ENCODE data around the gene PRELP. TPM values are rescaled to one million over a fixed set of nuclear protein-coding genes. Genes with fewer than 3 reads are reported as not detected.
A peak's percentile ranks its signal among the peaks of the same experiment; 100 is the strongest.

PRELP gene
- total RNA-seq, 1 experiment from 2014 or later: 0.07 TPM

DNA sequence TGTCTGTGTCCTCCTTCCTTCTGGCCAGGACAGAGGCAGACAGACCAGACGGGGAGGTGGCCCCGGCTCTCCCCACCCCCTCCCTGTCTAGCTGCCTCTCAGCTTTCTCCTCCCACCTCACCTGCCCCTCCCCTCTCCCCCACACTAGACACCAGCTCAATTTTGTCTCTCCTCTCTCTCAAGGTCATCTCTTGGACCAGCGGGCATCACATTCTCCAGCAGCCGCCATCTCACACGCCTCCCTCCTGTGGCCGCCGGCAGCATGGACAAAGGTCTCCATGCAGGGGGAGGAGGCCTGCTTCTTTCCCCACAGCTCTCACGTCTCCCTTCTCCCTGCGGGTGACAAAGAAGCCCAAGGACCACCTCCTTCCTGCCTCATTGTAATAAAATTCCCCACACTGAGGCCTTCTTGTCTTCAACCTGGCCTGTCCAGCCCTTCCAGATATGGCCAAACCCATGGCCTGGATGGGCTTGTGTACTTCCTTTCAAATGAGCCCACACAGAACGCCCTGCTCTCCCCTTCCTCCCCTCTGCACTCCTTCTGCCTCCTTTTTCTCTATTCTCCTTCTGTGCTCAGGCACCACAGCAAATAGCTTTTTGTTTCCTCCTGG is 33.0 kb downstream of the PRELP start:
- Mint-ChIP-seq H3K27me3 (ENCODE audit: low read depth) (peaks cover 20% of the 10 kb centered on the region), H3K27ac (peak overlapping the region in 1 of 3 experiments; percentile 57; a peak in 1 of 7 replicates), H3K36me3 (ENCODE audit: insufficient read depth in 1 of 3, low read depth in 3 of 3) (no peaks in the 10 kb centered on the region), H3K4me3 (peak overlapping the region in 1 of 2 experiments; percentile 18; a peak in 1 of 5 replicates), H3K4me1 (peaks cover 59 to 62% of the 10 kb centered on the region in 2 experiments), H3K9me3 (no peaks in the 10 kb centered on the region)
- Histone ChIP-seq H3K4ac (ENCODE audit: low read depth, low read length) (no peak overlapping the region), H4K5ac (ENCODE audit: insufficient read length, low read depth, low read length) (no peak overlapping the region), H3K27ac (ENCODE audit: insufficient read length, low read depth, low read length) (no peak overlapping the region), H2BK15ac (ENCODE audit: low read depth, low read length) (no peak overlapping the region), H2AFZ (ENCODE audit: low read length) (no peak overlapping the region), H3K9me3 (ENCODE audit: control insufficient read depth, low read depth, low read length) (no peaks in the 10 kb centered on the region), H3K9ac (ENCODE audit: extremely low read depth, insufficient read length, low read length) (no peak overlapping the region), H3K56ac (ENCODE audit: insufficient read length, low read depth, low read length) (no peak overlapping the region), H2BK20ac (ENCODE audit: low read depth, low read length, poor library complexity, severe bottlenecking) (no peak overlapping the region), H3K23ac (ENCODE audit: insufficient read length, low read depth, low read length) (no peak overlapping the region), H4K8ac (replicated peaks; ENCODE audit: insufficient read length, low read depth, low read length) (no peak overlapping the region), H4K91ac (ENCODE audit: insufficient read length, low read depth, low read length) (no peak overlapping the region), H2BK120ac (ENCODE audit: low read depth, low read length, poor library complexity, severe bottlenecking) (no peak overlapping the region), H3K4me2 (ENCODE audit: insufficient read depth, insufficient read length, low read length) (no peak overlapping the region), H3K79me2 (ENCODE audit: insufficient read depth, low read length) (no peaks in the 10 kb centered on the region), H3K27me3 (ENCODE audit: insufficient read depth, low read length) (peaks cover 5% of the 10 kb centered on the region; the same call in 1 of the 2 replicates), H2AK5ac (ENCODE audit: insufficient read length, low read length) (no peak overlapping the region), H2BK12ac (ENCODE audit: insufficient read length, low read depth, low read length) (no peak overlapping the region), H3K4me1 (ENCODE audit: insufficient read depth, low read length) (peaks cover 9% of the 10 kb centered on the region), H3T11ph (ENCODE audit: low read length) (no peak overlapping the region), H3K18ac (ENCODE audit: insufficient read length, low read depth, low read length) (no peak overlapping the region), H3K14ac (ENCODE audit: insufficient read depth, low read length) (no peak overlapping the region), H3K79me1 (ENCODE audit: insufficient read depth, low read depth, low read length, poor library complexity, severe bottlenecking) (no peaks in the 10 kb centered on the region), H2BK5ac (ENCODE audit: insufficient read length, low read length) (no peak overlapping the region), H3K23me2 (ENCODE audit: insufficient read length, low read depth, low read length, poor library complexity, severe bottlenecking) (no peaks in the 10 kb centered on the region), H4K20me1 (ENCODE audit: control insufficient read depth, insufficient read depth, insufficient read length) (no peaks in the 10 kb centered on the region)
- no CpG with 5 or more reads among the region's 10 CpGs for WGBS (ENCODE audit: extremely low coverage, insufficient read length, low lambda C conversion rate)
- peak; percentile 54 for DNase-seq
- TF ChIP-seq, protein P1, sequence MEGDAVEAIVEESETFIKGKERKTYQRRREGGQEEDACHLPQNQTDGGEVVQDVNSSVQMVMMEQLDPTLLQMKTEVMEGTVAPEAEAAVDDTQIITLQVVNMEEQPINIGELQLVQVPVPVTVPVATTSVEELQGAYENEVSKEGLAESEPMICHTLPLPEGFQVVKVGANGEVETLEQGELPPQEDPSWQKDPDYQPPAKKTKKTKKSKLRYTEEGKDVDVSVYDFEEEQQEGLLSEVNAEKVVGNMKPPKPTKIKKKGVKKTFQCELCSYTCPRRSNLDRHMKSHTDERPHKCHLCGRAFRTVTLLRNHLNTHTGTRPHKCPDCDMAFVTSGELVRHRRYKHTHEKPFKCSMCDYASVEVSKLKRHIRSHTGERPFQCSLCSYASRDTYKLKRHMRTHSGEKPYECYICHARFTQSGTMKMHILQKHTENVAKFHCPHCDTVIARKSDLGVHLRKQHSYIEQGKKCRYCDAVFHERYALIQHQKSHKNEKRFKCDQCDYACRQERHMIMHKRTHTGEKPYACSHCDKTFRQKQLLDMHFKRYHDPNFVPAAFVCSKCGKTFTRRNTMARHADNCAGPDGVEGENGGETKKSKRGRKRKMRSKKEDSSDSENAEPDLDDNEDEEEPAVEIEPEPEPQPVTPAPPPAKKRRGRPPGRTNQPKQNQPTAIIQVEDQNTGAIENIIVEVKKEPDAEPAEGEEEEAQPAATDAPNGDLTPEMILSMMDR (conservative IDR thresholded peaks at IDR 0.05): peak; percentile 42; the same call in 2 of the 3 replicates

Data from H9 (cell line).